Liver (tissue), 9 donors: Measurements from ENCODE around the gene XPNPEP1. TPM values are rescaled to one million over a fixed set of nuclear protein-coding genes. Genes with fewer than 3 reads are reported as not detected.

Experiments
- DNase-seq: peaks from one replicate; pipeline ENCODE4 v3.0.0-alpha.2; 2017; ENCODE audit warnings: low spot score
- H3K27ac ChIP-seq, 2 donors: one replicate each; pipeline ENCODE4 v1.7.0; 2013; ENCODE audit warnings: inconsistent platforms in 2 of 2, low read length in 2 of 2, control low read depth in 1 of 2, low read depth in 1 of 2, mild to moderate bottlenecking in 1 of 2
- H3K27me3 ChIP-seq, 4 donors: one replicate each; pipeline versions ENCODE4 v1.6.1 to v1.7.0; 2013; ENCODE audit warnings: low read length in 3 of 4, inconsistent platforms in 1 of 4, mild to moderate bottlenecking in 1 of 4, moderate library complexity in 1 of 4; ENCODE audit not compliant: control insufficient read depth in 4 of 4, insufficient read depth in 4 of 4
- H3K36me3 ChIP-seq, 4 donors: one replicate each; pipeline versions ENCODE4 v1.6.1 to v1.7.0; 2013; ENCODE audit warnings: low read length in 3 of 4, mild to moderate bottlenecking in 3 of 4, low read depth in 1 of 4, moderate library complexity in 1 of 4; ENCODE audit not compliant: control insufficient read depth in 4 of 4, insufficient read depth in 3 of 4
- H3K4me1 ChIP-seq, 4 donors: one replicate each; pipeline versions ENCODE4 v1.6.1 to v1.7.0; 2013; ENCODE audit warnings: low read length in 3 of 4, mild to moderate bottlenecking in 3 of 4, moderate library complexity in 1 of 4; ENCODE audit not compliant: control insufficient read depth in 4 of 4, insufficient read depth in 4 of 4
- H3K4me3 ChIP-seq, 3 donors: one replicate each; pipeline versions ENCODE4 v1.6.1 to v1.7.0; 2013; ENCODE audit warnings: low read length in 3 of 3, control low read depth in 1 of 3, low read depth in 1 of 3, mild to moderate bottlenecking in 1 of 3
- H3K9ac ChIP-seq, 2 donors: one replicate each; pipeline ENCODE4 v1.7.0; 2013; ENCODE audit warnings: low read length in 2 of 2, mild to moderate bottlenecking in 2 of 2, moderate library complexity in 2 of 2, control low read depth in 1 of 2, low read depth in 1 of 2
- H3K9me3 ChIP-seq, 4 donors: one replicate each; pipeline versions ENCODE4 v1.6.1 to v1.7.0; 2013; ENCODE audit warnings: low read length in 3 of 4; ENCODE audit not compliant: control insufficient read depth in 4 of 4
- FOXA1 ChIP-seq: IDR thresholded peaks from 2 replicates; pipeline ENCODE4 v1.6.1; 2016; ENCODE audit warnings: antibody characterized with exemption
- GABPA ChIP-seq, 2 donors: IDR thresholded peaks in 1 of 2; conservative IDR thresholded peaks in 1 of 2; 2 replicates each; pipeline ENCODE4 v1.6.1; 2016; ENCODE audit warnings: antibody characterized with exemption in 2 of 2, mild to moderate bottlenecking in 1 of 2, moderate library complexity in 1 of 2
- JUND ChIP-seq, 2 donors: IDR thresholded peaks; 2 replicates each; pipeline ENCODE4 v1.6.1; 2016; ENCODE audit warnings: antibody characterized with exemption in 2 of 2
- NR2F2 ChIP-seq: IDR thresholded peaks from 2 replicates; pipeline ENCODE4 v1.6.1; 2016; ENCODE audit warnings: antibody characterized with exemption
- RAD21 ChIP-seq, 2 donors: IDR thresholded peaks; 2 replicates each; pipeline ENCODE4 v1.6.1; 2016; ENCODE audit warnings: antibody characterized with exemption in 2 of 2, mild to moderate bottlenecking in 2 of 2
- RXRA ChIP-seq, 2 donors: IDR thresholded peaks; 2 replicates each; pipeline ENCODE4 v1.6.1; 2017 to 2018; ENCODE audit warnings: antibody characterized with exemption in 2 of 2, mild to moderate bottlenecking in 1 of 2
- SP1 ChIP-seq: IDR thresholded peaks from 2 replicates; pipeline ENCODE4 v1.6.1; 2018; ENCODE audit warnings: antibody characterized with exemption, mild to moderate bottlenecking
- YY1 ChIP-seq: IDR thresholded peaks from 2 replicates; pipeline ENCODE4 v1.6.1; 2016; ENCODE audit warnings: antibody characterized with exemption, mild to moderate bottlenecking
- WGBS: extraction: QIAGEN DNeasy Blood & Tissue Kit; methylation state at CpG from one replicate; pipeline ENCODE4 v1.1.7; 2013; 5-methylcytosine and 5-hydroxymethylcytosine counted together
- polyA plus RNA-seq, 2 donors: library from polyadenylated mRNA; stranded (reverse) in 1 of 2; unstranded in 1 of 2; fragments of 200-250 nt in 1 of 2; fragments of >200 nt in 1 of 2; fragmentation: Nextera tagmentation in 1 of 2; extraction: Ambion mirVana in 1 of 2; gene quantifications; one replicate each; pipeline versions ENCODE4 v1.2.1 to v1.2.3, GENCODE V29; 2013 to 2015
- total RNA-seq, 2 donors: library from RNA; depleted of rRNA; stranded (reverse); fragments of >200 nt; gene quantifications; one replicate each; pipeline ENCODE4 v1.2.3, GENCODE V29; 2014
- TF ChIP-seq, protein P1 (sequence below): IDR thresholded peaks from 2 replicates; pipeline ENCODE4 v1.6.1; 2016; ENCODE audit warnings: antibody characterized with exemption
- TF ChIP-seq, protein P2 (sequence below): IDR thresholded peaks from 2 replicates; pipeline ENCODE4 v1.6.1; 2016; ENCODE audit warnings: antibody characterized with exemption
- TF ChIP-seq, protein P3 (sequence below): IDR thresholded peaks from 2 replicates; pipeline ENCODE4 v1.6.1; 2016; ENCODE audit warnings: antibody characterized with exemption, mild to moderate bottlenecking
- TF ChIP-seq, protein P4 (sequence below): IDR thresholded peaks from 2 replicates; pipeline ENCODE4 v1.6.1; 2016; ENCODE audit warnings: antibody characterized with exemption
- TF ChIP-seq, protein P5 (sequence below): fragments of 150-350 bp; IDR thresholded peaks from 2 replicates; pipeline ENCODE4 v1.5.1; 2017; ENCODE audit warnings: improper control_type of control experiment, low read depth, low read length; ENCODE audit not compliant: missing input control
- donor health status: healthy.
- donor health status: healthy.
- donor health status: healthy.
- donor health status: healthy.
- donor health status: healthy.

The XPNPEP1 gene
- total and polyA plus RNA-seq, 4 donors = 9.1 to 38.1 (median 27.3) TPM

DNA sequence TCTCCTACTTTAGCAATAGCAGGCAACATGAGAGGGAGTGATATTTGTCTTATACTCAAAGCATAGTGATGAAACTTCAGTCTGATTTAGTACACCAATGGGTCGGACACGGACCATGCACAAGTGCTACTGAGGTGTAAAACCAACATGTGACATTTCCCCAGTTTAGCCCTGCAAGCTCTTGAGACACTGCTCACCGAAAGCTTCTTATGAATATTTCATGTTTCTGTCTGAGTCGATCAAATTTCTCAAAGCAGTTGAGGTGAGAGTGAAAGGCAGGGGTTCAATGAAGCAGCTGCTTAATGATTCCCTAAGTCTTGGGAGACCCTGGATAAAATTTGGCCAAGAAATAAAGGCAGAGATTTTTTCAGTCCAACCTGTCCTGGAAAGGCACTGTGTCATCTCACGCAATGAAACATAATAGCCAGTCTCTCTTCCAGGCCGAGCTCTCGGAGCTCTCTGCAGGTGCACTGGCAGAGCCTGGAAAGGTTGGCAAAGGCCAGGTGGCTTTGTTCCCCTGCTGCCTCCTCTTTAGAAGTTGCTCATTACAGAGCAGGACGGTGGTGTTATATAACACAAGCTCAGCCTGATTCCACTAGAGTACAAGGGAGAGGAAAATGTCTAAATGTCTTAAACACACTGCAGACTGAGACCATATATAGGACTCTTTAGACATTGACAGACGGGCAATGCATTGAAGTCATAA is 33.9 kb upstream of the XPNPEP1 start:
- WGBS = 94% methylated on average over 9 of the region's 9 CpGs
- Histone ChIP-seq H3K9ac (no peak overlapping the region), H3K9me3 (peaks cover 0 to 1% (median 0%) of the 10 kb centered on the region in 4 donors), H3K27ac (no peak overlapping the region), H3K4me3 (no peak overlapping the region), H3K36me3 (no peaks in the 10 kb centered on the region), H3K27me3 (no peaks in the 10 kb centered on the region), H3K4me1 (no peaks in the 10 kb centered on the region)
- TF ChIP-seq SP1 (no peak), RAD21 (IDR thresholded peaks at IDR 0.05) (no peak), FOXA1 (no peak), YY1 (no peak), GABPA (IDR thresholded peaks at IDR 0.05 in 1 of 2, conservative IDR thresholded peaks at IDR 0.05 in 1 of 2) (no peak), JUND (IDR thresholded peaks at IDR 0.05) (no peak), RXRA (IDR thresholded peaks at IDR 0.05) (no peak), NR2F2 (no peak)
- TF ChIP-seq, protein P1, sequence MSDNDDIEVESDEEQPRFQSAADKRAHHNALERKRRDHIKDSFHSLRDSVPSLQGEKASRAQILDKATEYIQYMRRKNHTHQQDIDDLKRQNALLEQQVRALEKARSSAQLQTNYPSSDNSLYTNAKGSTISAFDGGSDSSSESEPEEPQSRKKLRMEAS = no peak
- TF ChIP-seq, protein P2, sequence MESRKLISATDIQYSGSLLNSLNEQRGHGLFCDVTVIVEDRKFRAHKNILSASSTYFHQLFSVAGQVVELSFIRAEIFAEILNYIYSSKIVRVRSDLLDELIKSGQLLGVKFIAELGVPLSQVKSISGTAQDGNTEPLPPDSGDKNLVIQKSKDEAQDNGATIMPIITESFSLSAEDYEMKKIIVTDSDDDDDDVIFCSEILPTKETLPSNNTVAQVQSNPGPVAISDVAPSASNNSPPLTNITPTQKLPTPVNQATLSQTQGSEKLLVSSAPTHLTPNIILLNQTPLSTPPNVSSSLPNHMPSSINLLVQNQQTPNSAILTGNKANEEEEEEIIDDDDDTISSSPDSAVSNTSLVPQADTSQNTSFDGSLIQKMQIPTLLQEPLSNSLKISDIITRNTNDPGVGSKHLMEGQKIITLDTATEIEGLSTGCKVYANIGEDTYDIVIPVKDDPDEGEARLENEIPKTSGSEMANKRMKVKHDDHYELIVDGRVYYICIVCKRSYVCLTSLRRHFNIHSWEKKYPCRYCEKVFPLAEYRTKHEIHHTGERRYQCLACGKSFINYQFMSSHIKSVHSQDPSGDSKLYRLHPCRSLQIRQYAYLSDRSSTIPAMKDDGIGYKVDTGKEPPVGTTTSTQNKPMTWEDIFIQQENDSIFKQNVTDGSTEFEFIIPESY = no peak
- TF ChIP-seq, protein P3, sequence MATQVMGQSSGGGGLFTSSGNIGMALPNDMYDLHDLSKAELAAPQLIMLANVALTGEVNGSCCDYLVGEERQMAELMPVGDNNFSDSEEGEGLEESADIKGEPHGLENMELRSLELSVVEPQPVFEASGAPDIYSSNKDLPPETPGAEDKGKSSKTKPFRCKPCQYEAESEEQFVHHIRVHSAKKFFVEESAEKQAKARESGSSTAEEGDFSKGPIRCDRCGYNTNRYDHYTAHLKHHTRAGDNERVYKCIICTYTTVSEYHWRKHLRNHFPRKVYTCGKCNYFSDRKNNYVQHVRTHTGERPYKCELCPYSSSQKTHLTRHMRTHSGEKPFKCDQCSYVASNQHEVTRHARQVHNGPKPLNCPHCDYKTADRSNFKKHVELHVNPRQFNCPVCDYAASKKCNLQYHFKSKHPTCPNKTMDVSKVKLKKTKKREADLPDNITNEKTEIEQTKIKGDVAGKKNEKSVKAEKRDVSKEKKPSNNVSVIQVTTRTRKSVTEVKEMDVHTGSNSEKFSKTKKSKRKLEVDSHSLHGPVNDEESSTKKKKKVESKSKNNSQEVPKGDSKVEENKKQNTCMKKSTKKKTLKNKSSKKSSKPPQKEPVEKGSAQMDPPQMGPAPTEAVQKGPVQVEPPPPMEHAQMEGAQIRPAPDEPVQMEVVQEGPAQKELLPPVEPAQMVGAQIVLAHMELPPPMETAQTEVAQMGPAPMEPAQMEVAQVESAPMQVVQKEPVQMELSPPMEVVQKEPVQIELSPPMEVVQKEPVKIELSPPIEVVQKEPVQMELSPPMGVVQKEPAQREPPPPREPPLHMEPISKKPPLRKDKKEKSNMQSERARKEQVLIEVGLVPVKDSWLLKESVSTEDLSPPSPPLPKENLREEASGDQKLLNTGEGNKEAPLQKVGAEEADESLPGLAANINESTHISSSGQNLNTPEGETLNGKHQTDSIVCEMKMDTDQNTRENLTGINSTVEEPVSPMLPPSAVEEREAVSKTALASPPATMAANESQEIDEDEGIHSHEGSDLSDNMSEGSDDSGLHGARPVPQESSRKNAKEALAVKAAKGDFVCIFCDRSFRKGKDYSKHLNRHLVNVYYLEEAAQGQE = no peak
- TF ChIP-seq, protein P4, sequence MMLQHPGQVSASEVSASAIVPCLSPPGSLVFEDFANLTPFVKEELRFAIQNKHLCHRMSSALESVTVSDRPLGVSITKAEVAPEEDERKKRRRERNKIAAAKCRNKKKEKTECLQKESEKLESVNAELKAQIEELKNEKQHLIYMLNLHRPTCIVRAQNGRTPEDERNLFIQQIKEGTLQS = no peak
- TF ChIP-seq, protein P5, sequence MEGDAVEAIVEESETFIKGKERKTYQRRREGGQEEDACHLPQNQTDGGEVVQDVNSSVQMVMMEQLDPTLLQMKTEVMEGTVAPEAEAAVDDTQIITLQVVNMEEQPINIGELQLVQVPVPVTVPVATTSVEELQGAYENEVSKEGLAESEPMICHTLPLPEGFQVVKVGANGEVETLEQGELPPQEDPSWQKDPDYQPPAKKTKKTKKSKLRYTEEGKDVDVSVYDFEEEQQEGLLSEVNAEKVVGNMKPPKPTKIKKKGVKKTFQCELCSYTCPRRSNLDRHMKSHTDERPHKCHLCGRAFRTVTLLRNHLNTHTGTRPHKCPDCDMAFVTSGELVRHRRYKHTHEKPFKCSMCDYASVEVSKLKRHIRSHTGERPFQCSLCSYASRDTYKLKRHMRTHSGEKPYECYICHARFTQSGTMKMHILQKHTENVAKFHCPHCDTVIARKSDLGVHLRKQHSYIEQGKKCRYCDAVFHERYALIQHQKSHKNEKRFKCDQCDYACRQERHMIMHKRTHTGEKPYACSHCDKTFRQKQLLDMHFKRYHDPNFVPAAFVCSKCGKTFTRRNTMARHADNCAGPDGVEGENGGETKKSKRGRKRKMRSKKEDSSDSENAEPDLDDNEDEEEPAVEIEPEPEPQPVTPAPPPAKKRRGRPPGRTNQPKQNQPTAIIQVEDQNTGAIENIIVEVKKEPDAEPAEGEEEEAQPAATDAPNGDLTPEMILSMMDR = no peak
- DNase-seq = no peak
